ENCODE measurements around the gene STOX2.

Gene STOX2

DNA sequence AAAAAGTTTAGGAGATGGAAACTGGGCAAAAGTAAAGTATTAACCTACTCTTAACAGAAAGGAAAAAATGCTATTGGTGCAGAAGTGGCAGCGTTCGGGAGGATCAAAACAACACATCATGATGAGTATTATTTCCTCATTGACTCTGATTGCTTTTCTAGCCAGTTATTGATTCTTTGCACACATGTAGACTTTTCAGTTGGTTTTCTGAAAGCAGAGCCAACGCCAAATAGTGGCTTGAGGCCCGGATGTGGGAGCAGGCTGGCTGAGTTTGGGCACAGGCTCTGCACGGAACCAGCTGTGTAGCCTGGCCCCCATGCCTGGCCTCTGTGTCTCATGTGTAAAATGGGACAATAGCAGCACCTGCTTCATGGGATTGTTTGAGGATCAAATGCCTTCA is 21.8 kb downstream of the STOX2 start:
- Histone ChIP-seq H3K9me3 (ENCODE audit: low read length) (no peaks in the 10 kb centered on the region), H2AFZ (ENCODE audit: low read length) (no peak overlapping the region), H3K27ac (ENCODE audit: low read depth, low read length, poor library complexity, severe bottlenecking) (no peak overlapping the region), H3K36me3 (ENCODE audit: insufficient read depth, low read length) (no peaks in the 10 kb centered on the region), H3K79me2 (ENCODE audit: insufficient read depth, low read length) (no peaks in the 10 kb centered on the region), H3F3A (ENCODE audit: insufficient read depth, low read length) (no peaks in the 10 kb centered on the region; the same call in 1 of the 2 replicates), H3K4me1 (ENCODE audit: insufficient read depth, low read length, severe bottlenecking) (no peaks in the 10 kb centered on the region), H3K4me3 (ENCODE audit: low read depth, low read length, poor library complexity, severe bottlenecking) (no peak overlapping the region), H3K9ac (ENCODE audit: low read length) (no peak overlapping the region), H3K4me2 (ENCODE audit: low read length) (no peak overlapping the region), H4K20me1 (ENCODE audit: insufficient read depth, low read length) (no peaks in the 10 kb centered on the region), H3K9me2 (ENCODE audit: low read depth, low read length) (no peaks in the 10 kb centered on the region; the same call in 1 of the 2 replicates), H3K27me3 (ENCODE audit: insufficient read depth, low read length) (no peaks in the 10 kb centered on the region; the same call in 1 of the 2 replicates)
- TF ChIP-seq, protein P1, sequence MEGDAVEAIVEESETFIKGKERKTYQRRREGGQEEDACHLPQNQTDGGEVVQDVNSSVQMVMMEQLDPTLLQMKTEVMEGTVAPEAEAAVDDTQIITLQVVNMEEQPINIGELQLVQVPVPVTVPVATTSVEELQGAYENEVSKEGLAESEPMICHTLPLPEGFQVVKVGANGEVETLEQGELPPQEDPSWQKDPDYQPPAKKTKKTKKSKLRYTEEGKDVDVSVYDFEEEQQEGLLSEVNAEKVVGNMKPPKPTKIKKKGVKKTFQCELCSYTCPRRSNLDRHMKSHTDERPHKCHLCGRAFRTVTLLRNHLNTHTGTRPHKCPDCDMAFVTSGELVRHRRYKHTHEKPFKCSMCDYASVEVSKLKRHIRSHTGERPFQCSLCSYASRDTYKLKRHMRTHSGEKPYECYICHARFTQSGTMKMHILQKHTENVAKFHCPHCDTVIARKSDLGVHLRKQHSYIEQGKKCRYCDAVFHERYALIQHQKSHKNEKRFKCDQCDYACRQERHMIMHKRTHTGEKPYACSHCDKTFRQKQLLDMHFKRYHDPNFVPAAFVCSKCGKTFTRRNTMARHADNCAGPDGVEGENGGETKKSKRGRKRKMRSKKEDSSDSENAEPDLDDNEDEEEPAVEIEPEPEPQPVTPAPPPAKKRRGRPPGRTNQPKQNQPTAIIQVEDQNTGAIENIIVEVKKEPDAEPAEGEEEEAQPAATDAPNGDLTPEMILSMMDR (IDR thresholded peaks at IDR 0.05; ENCODE audit: low read length): no peak
- TF ChIP-seq EZH2 (IDR thresholded peaks at IDR 0.05; ENCODE audit: borderline replicate concordance, low read length): no peak

DNA sequence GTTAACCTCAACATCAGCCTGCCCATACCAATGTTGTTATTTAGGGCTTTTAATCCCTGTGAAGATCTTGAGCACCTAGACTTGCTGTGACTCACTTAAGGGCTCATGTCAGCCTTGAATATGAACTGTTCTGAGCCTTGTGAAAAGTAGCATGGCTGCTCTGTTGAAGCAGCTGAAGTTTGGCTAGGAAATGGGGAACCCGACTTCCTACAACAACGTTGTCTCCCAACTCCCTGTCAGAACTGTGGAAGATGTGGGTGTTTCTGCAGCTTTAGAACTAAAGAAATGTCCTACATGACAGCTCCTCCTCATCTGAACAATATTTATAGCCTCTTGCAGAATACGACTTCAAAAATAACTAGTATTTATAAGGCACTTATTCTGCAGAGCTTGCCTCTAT is 27.5 kb downstream of the STOX2 start:
- H3K36me3 ChIP-seq (ENCODE audit: insufficient read depth, low read length): no peaks in the 10 kb centered on the region
- no peaks in the 10 kb centered on the region for H3K9me3 ChIP-seq (ENCODE audit: low read length)
- no peaks in the 10 kb centered on the region for H3K4me1 ChIP-seq (ENCODE audit: insufficient read depth, low read length, severe bottlenecking)
- H3K9me2 ChIP-seq (ENCODE audit: low read depth, low read length): no peaks in the 10 kb centered on the region
- H3F3A ChIP-seq (ENCODE audit: insufficient read depth, low read length): no peaks in the 10 kb centered on the region
- H3K27me3 ChIP-seq (ENCODE audit: insufficient read depth, low read length): no peaks in the 10 kb centered on the region
- no peaks in the 10 kb centered on the region for H4K20me1 ChIP-seq (ENCODE audit: insufficient read depth, low read length)
- H2AFZ ChIP-seq (ENCODE audit: low read length): no peak overlapping the region
- no peaks in the 10 kb centered on the region for H3K79me2 ChIP-seq (ENCODE audit: insufficient read depth, low read length)
- TF ChIP-seq EZH2 (IDR thresholded peaks at IDR 0.05; ENCODE audit: borderline replicate concordance, low read length): no peak
- TF ChIP-seq, protein P1 (IDR thresholded peaks at IDR 0.05; ENCODE audit: low read length): no peak
- no peak overlapping the region for H3K9ac ChIP-seq (ENCODE audit: low read length)
- no peak overlapping the region for H3K4me3 ChIP-seq (ENCODE audit: low read depth, low read length, poor library complexity, severe bottlenecking)
- no peak overlapping the region for H3K27ac ChIP-seq (ENCODE audit: low read depth, low read length, poor library complexity, severe bottlenecking)
- H3K4me2 ChIP-seq (ENCODE audit: low read length): no peak overlapping the region

DNA sequence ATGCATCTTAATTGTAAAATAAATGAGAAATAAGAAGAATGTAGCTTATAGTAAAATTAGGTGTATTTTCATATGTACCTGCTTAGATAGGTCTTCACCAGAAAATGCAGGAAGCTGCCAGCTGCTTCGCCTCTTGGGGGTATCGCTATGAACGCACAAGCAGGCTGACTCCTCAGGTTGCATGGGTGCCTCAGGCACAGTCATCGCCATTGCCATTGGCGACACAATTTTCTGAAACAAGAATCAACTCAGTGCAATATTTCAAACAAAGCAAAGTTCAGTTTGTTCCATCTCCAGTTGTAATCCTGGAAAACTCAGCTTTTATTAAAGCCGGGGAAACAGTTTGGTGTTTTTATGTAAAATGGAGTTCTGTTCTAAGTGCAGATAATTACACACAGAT is 29.7 kb downstream of the STOX2 start:
- Histone ChIP-seq H3F3A (ENCODE audit: insufficient read depth, low read length) (no peaks in the 10 kb centered on the region), H3K4me2 (ENCODE audit: low read length) (no peak overlapping the region), H4K20me1 (ENCODE audit: insufficient read depth, low read length) (no peaks in the 10 kb centered on the region), H3K27me3 (ENCODE audit: insufficient read depth, low read length) (no peaks in the 10 kb centered on the region), H3K79me2 (ENCODE audit: insufficient read depth, low read length) (no peaks in the 10 kb centered on the region), H3K4me3 (ENCODE audit: low read depth, low read length, poor library complexity, severe bottlenecking) (no peak overlapping the region), H2AFZ (ENCODE audit: low read length) (no peak overlapping the region), H3K9ac (ENCODE audit: low read length) (no peak overlapping the region), H3K4me1 (ENCODE audit: insufficient read depth, low read length, severe bottlenecking) (no peaks in the 10 kb centered on the region), H3K9me3 (ENCODE audit: low read length) (no peaks in the 10 kb centered on the region), H3K9me2 (ENCODE audit: low read depth, low read length) (no peaks in the 10 kb centered on the region), H3K36me3 (ENCODE audit: insufficient read depth, low read length) (no peaks in the 10 kb centered on the region), H3K27ac (ENCODE audit: low read depth, low read length, poor library complexity, severe bottlenecking) (no peak overlapping the region)
- TF ChIP-seq, protein P1 (IDR thresholded peaks at IDR 0.05; ENCODE audit: low read length): no peak
- TF ChIP-seq EZH2 (IDR thresholded peaks at IDR 0.05; ENCODE audit: borderline replicate concordance, low read length): no peak

All from OCI-LY1 (cell line).